ENCODE measurements around the gene TEX261.

DNA sequence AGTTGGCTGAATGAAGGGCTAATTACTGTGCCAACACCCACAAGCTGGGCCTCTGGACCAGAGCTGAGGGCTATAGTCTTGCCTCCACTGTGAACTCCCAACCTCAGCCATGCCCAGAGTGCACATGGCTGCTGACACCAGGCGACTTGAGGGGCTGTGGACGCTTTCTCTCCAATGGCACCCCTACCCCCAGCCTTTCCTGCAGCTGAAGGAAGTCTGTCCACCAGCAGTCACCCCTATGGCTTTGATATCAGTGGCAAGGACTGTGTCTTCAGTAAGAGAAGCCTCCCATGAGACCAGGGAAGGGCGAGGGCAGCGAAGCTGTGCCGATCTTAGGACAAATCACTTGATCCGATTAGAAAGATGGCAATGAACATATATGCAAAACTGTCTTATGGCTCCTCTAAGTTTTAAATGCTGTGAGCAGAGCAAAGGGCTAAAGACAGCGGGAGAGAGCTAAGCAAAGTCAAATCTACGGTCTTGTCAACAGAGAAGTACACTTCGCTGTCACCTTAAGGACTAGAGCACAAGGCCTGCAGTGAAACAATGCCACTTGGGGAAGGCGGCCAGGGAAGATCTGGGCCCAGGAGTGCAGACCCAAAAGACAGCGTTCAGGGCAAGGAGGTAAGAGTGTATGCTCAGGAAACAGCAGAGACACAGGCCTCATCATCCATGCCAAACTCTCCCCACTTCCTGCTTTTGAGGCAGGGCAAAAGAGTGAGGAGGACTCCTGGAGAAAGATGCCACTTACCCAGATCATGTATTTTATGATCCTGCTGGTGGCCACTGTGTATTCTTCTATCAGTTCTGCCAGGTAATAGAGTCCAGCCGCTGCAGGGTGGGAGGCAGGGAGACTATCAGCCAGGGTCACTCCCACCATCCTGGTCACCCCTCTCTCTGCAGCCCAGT is 1.5 kb downstream of the TEX261 start:
- TF ChIP-seq POLR2AphosphoS5 (IDR thresholded peaks at IDR 0.05), result no peak
- no peak for TF ChIP-seq POLR2A (IDR thresholded peaks at IDR 0.05)
